ENCODE data around the gene PLAAT5.
"Not testable (repeated sequence)": the region's sequence is repeated elsewhere in the genome, so short reads cannot be mapped to it uniquely, and the experiment has no call there.

The PLAAT5 gene

GRCh38 chr11:63445118-63445517 is 45.8 kb downstream of the PLAAT5 start:
- no peak overlapping the region for H3K27ac ChIP-seq
- no peak for TF ChIP-seq ZFX (IDR thresholded peaks at IDR 0.05)
- TF ChIP-seq, protein P1, sequence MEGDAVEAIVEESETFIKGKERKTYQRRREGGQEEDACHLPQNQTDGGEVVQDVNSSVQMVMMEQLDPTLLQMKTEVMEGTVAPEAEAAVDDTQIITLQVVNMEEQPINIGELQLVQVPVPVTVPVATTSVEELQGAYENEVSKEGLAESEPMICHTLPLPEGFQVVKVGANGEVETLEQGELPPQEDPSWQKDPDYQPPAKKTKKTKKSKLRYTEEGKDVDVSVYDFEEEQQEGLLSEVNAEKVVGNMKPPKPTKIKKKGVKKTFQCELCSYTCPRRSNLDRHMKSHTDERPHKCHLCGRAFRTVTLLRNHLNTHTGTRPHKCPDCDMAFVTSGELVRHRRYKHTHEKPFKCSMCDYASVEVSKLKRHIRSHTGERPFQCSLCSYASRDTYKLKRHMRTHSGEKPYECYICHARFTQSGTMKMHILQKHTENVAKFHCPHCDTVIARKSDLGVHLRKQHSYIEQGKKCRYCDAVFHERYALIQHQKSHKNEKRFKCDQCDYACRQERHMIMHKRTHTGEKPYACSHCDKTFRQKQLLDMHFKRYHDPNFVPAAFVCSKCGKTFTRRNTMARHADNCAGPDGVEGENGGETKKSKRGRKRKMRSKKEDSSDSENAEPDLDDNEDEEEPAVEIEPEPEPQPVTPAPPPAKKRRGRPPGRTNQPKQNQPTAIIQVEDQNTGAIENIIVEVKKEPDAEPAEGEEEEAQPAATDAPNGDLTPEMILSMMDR (conservative IDR thresholded peaks at IDR 0.05) = no peak

GRCh38 chr11:63444160-63444559 is 46.8 kb downstream of the PLAAT5 start:
- no peak overlapping the region for H3K27ac ChIP-seq
- TF ChIP-seq ZFX (IDR thresholded peaks at IDR 0.05) = no peak
- TF ChIP-seq, protein P1 (conservative IDR thresholded peaks at IDR 0.05) = no peak

DNA sequence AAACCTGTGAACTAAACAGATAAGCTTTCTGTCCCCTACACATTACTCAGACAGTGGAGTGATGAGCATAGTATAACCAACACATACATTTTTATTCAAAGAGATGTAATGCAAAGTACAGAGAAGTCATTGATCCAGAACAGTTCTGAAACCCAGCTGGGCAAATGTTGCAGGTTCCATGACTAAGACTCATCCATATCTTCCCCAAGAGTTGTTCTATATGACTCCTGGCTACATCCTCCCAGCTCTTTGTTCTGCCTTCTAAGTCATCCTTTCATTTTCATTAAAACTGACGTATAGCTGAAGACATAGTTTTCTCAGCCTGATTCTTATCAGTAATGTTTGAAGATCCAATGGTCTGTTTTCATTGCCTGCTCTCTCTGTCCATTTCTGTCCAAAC is 47.3 kb downstream of the PLAAT5 start:
- no peak overlapping the region for H3K27ac ChIP-seq
- no peak for TF ChIP-seq ZFX (IDR thresholded peaks at IDR 0.05)
- TF ChIP-seq, protein P1 (conservative IDR thresholded peaks at IDR 0.05) = no peak

DNA sequence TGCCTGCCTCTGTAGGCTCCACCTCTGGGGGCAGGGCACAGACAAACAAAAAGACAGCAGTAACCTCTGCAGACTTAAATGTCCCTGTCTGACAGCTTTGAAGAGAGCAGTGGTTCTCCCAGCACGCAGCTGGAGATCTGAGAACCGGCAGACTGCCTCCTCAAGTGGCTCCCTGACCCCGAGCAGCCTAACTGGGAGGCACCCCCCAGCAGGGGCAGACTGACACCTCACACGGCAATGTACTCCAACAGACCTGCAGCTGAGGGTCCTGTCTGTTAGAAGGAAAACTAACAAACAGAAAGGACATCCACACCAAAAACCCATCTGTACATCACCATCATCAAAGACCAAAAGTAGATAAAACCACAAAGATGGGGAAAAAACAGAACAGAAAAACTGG is 55.1 kb downstream of the PLAAT5 start:
- not testable (repeated sequence) for H3K27ac ChIP-seq

DNA sequence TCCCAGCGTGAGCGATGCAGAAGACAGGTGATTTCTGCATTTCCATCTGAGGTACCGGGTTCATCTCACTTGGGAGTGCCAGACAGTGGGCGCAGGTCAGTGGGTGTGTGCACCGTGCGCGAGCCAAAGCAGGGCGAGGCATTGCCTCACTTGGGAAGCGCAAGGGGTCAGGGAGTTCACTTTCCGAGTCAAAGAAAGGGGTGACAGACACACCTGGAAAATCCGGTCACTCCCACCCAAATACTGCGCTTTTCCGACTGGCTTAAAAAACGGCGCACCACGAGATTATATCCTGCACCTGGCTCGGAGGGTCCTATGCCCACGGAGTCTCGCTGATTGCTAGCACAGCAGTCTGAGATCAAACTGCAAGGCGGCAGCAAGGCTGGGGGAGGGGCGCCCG is 55.6 kb downstream of the PLAAT5 start:
- not testable (repeated sequence) for H3K27ac ChIP-seq

GRCh38 chr11:63430731-63431130 is 60.2 kb downstream of the PLAAT5 start:
- not testable (repeated sequence) for H3K27ac ChIP-seq

DNA sequence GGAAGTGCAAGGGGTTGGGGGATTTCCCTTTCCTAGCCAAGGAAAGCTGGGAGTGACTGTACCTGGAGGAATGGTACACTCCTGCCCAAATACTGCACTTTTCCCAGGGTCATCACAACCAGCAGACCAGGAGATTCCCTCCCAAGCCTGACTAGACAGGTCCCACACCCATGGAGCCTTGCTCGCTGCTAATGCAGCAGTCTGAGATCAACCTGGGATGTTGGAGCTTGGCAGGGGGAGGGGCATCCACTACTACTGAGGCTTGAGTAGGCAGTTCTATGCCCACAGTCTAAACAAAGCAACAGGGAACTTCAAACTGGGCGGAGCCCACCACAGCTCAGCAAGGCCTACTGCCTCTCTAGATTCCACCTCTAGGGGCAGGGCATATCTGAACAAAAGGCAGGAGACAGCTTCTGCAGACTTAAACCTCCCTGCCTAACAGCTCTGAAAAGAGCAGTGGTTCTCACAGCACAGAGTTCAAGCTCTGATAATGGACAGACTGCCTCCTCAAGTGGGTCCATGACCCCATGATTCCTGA is 62.9 kb downstream of the PLAAT5 start:
- TF ChIP-seq, protein P1 (conservative IDR thresholded peaks at IDR 0.05) = no peak; the same call in 1 of the 2 replicates
- TF ChIP-seq ZFX (IDR thresholded peaks at IDR 0.05) = no peak
- H3K27ac ChIP-seq = no peak overlapping the region

DNA sequence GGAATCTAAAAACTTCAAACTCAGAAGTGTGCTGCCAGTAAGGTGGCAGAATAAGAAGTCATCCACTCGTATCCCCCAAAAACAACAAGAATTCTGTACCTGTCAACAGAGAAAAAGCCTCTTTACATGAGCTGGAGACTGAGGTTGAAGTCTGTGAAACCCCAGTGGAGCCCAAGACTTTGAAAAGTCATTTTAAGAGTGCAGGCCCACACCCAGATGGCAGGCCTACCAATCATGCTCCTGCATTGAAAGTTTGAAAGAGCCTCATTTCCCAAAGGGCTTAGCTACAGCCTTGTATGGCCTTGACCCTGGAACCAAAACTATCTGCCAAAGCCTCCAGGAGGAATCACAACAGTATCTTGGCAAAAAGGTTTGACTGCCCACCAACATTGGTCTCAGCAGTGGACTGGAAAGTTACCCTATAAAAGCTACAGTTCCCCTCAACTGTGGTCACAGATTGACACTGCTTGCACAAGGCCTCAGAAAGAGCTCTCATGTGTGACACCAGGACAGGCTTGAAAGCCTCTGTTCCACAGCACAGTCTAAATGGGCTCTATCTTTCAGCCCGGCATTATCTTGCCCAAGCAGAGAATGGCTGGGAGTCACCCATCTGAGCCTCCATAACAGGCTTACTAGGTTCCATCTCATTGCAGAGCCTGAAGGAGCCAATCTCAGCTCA is 73.7 kb downstream of the PLAAT5 start:
- no peak overlapping the region for H3K27ac ChIP-seq
- TF ChIP-seq ZFX (IDR thresholded peaks at IDR 0.05) = no peak
- TF ChIP-seq, protein P1 (conservative IDR thresholded peaks at IDR 0.05) = no peak

Data from C4-2B (cell line).